Pancreas (tissue), 10 donors: Measurements from ENCODE around the gene REM2. TPM values are rescaled to one million over a fixed set of nuclear protein-coding genes. Genes with fewer than 3 reads are reported as not detected.

ENCODE experiments used
- ATAC-seq, 4 donors: fragments of 200-7000 bp; cut with Tn5 transposase; one replicate each; pipeline versions ENCODE4 v1.8.0 to v1.9.1; 2020; ENCODE audit warnings: mild to moderate bottlenecking in 4 of 4, moderate library complexity in 4 of 4
- DNase-seq, 6 donors: peaks; one replicate each; pipeline ENCODE4 v3.0.0-alpha.2; 2020
- FAIRE-seq: peaks from 2 replicates; lab custom pipeline; 2012; peaks lifted over from hg19 to GRCh38; lab: Jason Lieb, UNC
- H3K27ac ChIP-seq, 4 donors: fragments of 200-600 bp; sonication (generic); 1 replicate in 3 of 4; 2 replicates in 1 of 4; pipeline versions ENCODE4 v1.5.0 to v1.8.0; 2020
- H3K27me3 ChIP-seq, 4 donors: fragments of 200-600 bp; one replicate each; pipeline ENCODE4 v1.8.0; 2021
- H3K36me3 ChIP-seq, 3 donors: fragments of 200-600 bp; sonication (generic) in 1 of 3; one replicate each; pipeline versions ENCODE4 v1.5.0 to v1.8.0; 2020 to 2021
- H3K4me1 ChIP-seq, 3 donors: fragments of 200-600 bp; one replicate each; pipeline ENCODE4 v1.8.0; 2021
- H3K4me3 ChIP-seq, 4 donors: fragments of 200-600 bp; sonication (generic) in 2 of 4; one replicate each; pipeline versions ENCODE4 v1.5.0 to v1.8.0; 2020 to 2021
- H3K9me3 ChIP-seq, 4 donors: fragments of 200-600 bp; one replicate each; pipeline ENCODE4 v1.8.0; 2021
- CTCF ChIP-seq, 4 donors: fragments of 200-600 bp; sonication (generic) in 3 of 4; IDR thresholded peaks; one replicate each; pipeline versions ENCODE4 v1.5.0 to v1.8.0; 2021; ENCODE audit warnings: antibody characterized with exemption in 4 of 4
- WGBS, 2 donors: extraction: QIAGEN DNeasy Blood & Tissue Kit; methylation state at CpG; one replicate each; pipeline ENCODE4 v1.1.7; 2013; 5-methylcytosine and 5-hydroxymethylcytosine counted together
- intact Hi-C, 3 donors: fragments of 100-400 bp; cut with DNase I; formaldehyde crosslinking; loops; one replicate each; pipeline versions ENCODE4 v1.11.1 to v1.14.2; 2022
- polyA plus RNA-seq, 2 donors: library from polyadenylated mRNA; stranded (reverse); fragments of 200-250 nt; gene quantifications; one replicate each; pipeline ENCODE4 v1.2.3, GENCODE V29; 2013
- total RNA-seq, 6 donors: library from RNA; stranded (reverse); fragmentation: NEBNext Ultra II Directional in 4 of 6; extraction: Animal tissue kit (Norgen Biotek cat#: 25700) in 4 of 6; gene quantifications; one replicate each; pipeline versions ENCODE4 v1.2.1 to v1.2.4, GENCODE V29; 2021 to 2023
- donor health status: healthy with polysubstance abuse.
- donor health status: DM: no; HTN: no; CAD: no; lungs with moderate emphysema.
- donor health status: DM: no; HTN: no; CAD: no.
- donor health status: control.
- donor health status: control.
- donor health status: Bipolar disorder and iron deficiency.
- donor health status: DM: yes; HTN: yes; CAD: no.
- donor health status: DM: no; HTN: no; CAD: no.
- donor health status: DM: no; HTN: no; CAD: no.
- donor health status: DM: yes; HTN: yes; CAD: no.

Gene REM2
- total and polyA plus RNA-seq, 8 donors: 0.16 to 2.5 (median 0.38) TPM; not detected in 1

GRCh38 chr14:22888662-22889061, 5.6 kb downstream of the REM2 start:
- no peak for TF ChIP-seq CTCF (IDR thresholded peaks at IDR 0.05)
- intact Hi-C loops: no loop called here

GRCh38 chr14:22890416-22890815, 7.4 kb downstream of the REM2 start:
- DNase-seq: no peak
- no peak for ATAC-seq
- intact Hi-C loops: no loop called here
- no peaks in the 10 kb centered on the region for H3K9me3 ChIP-seq
- WGBS, 2 donors: 60 to 84% methylated on average over 1 of the region's 1 CpG
- no peaks in the 10 kb centered on the region for H3K36me3 ChIP-seq
- TF ChIP-seq CTCF (IDR thresholded peaks at IDR 0.05): no peak
- peaks cover 0 to 8% (median 5%) of the 10 kb centered on the region in 3 donors for H3K4me1 ChIP-seq
- no peak overlapping the region for H3K27ac ChIP-seq
- H3K27me3 ChIP-seq: no peaks in the 10 kb centered on the region
- no peak overlapping the region for H3K4me3 ChIP-seq
- FAIRE-seq: no peak

More at GRCh38 chr14:22888662-22889061, 5.6 kb downstream of the REM2 start:
- Histone ChIP-seq H3K27me3 (no peaks in the 10 kb centered on the region), H3K27ac (no peak overlapping the region), H3K36me3 (no peaks in the 10 kb centered on the region), H3K4me3 (no peak overlapping the region), H3K4me1 (peaks cover 0 to 8% (median 5%) of the 10 kb centered on the region in 3 donors), H3K9me3 (no peaks in the 10 kb centered on the region)
- DNase-seq (no peak), ATAC-seq (no peak), FAIRE-seq (no peak)
- WGBS, 2 donors: 67 to 84% methylated on average over 3 to 4 of the region's 4 CpGs

- no peak for TF ChIP-seq CTCF (IDR thresholded peaks at IDR 0.05)
- no peak overlapping the region for H3K4me3 ChIP-seq
- H3K36me3 ChIP-seq: no peaks in the 10 kb centered on the region
- DNase-seq (no peak), FAIRE-seq (no peak), ATAC-seq (no peak)
- intact Hi-C loops: no loop called here
- WGBS, 2 donors: 80 to 86% methylated on average over 7 of the region's 7 CpGs
- H3K27ac ChIP-seq: no peak overlapping the region
- no peaks in the 10 kb centered on the region for H3K9me3 ChIP-seq
- H3K27me3 ChIP-seq: no peaks in the 10 kb centered on the region
- H3K4me1 ChIP-seq: peaks cover 0 to 7% (median 4%) of the 10 kb centered on the region in 3 donors
Observed at GRCh38 chr14:22892488-22892887, 9.5 kb downstream of the REM2 start.

- ATAC-seq (no peak), DNase-seq (no peak), FAIRE-seq (no peak)
- H3K36me3 ChIP-seq: no peaks in the 10 kb centered on the region
- no peaks in the 10 kb centered on the region for H3K9me3 ChIP-seq
- no peak overlapping the region for H3K4me3 ChIP-seq
- TF ChIP-seq CTCF (IDR thresholded peaks at IDR 0.05): no peak
- no peaks in the 10 kb centered on the region for H3K4me1 ChIP-seq
- intact Hi-C loops: no loop called here
- WGBS, 2 donors: 83 to 92% methylated on average over 4 of the region's 4 CpGs
- no peak overlapping the region for H3K27ac ChIP-seq
- no peaks in the 10 kb centered on the region for H3K27me3 ChIP-seq
Observed at GRCh38 chr14:22893706-22894105, 10.7 kb downstream of the REM2 start.

- TF ChIP-seq CTCF (IDR thresholded peaks at IDR 0.05): no peak
- Histone ChIP-seq H3K4me1 (no peaks in the 10 kb centered on the region), H3K27ac (no peak overlapping the region), H3K9me3 (no peaks in the 10 kb centered on the region), H3K27me3 (no peaks in the 10 kb centered on the region), H3K4me3 (no peak overlapping the region), H3K36me3 (no peaks in the 10 kb centered on the region)
- 88 to 100% methylated on average over 1 of the region's 1 CpG for WGBS, 2 donors
- no peak for DNase-seq
- FAIRE-seq: no peak
- ATAC-seq: no peak
- intact Hi-C loops: no loop called here
Observed at GRCh38 chr14:22895402-22895801, 12.4 kb downstream of the REM2 start.
